DOHH2 (cell line): ENCODE measurements around the gene CCDC7.
"Not testable (repeated sequence)": the region's sequence is repeated elsewhere in the genome, so short reads cannot be mapped to it uniquely, and the experiment has no call there.

Experiments
- H3F3A ChIP-seq: fragments of 200-600 bp; sonication (generic), shearing (Covaris generic); 2 replicates; pipeline ENCODE4 v1.6.0; 2016; ENCODE audit warnings: antibody characterized with exemption, mild to moderate bottlenecking; ENCODE audit not compliant: control insufficient read depth, insufficient read depth
- H3K27ac ChIP-seq: fragments of 200-600 bp; sonication (generic); 2 replicates; pipeline ENCODE4 v1.5.1; 2014; ENCODE audit warnings: low read depth, mild to moderate bottlenecking, low read length, moderate library complexity
- H3K27me3 ChIP-seq: fragments of 200-600 bp; sonication (generic); 2 replicates; pipeline ENCODE4 v1.6.1; 2014; ENCODE audit warnings: mild to moderate bottlenecking, low read length, mixed read lengths; ENCODE audit not compliant: control insufficient read depth
- H3K36me3 ChIP-seq: fragments of 200-600 bp; sonication (generic); 2 replicates; pipeline ENCODE4 v1.6.1; 2014; ENCODE audit warnings: mild to moderate bottlenecking, low read length, moderate library complexity, mixed read lengths; ENCODE audit not compliant: control insufficient read depth
- H3K4me1 ChIP-seq: fragments of 200-600 bp; sonication (generic); 2 replicates; pipeline ENCODE4 v1.6.1; 2014; ENCODE audit warnings: mild to moderate bottlenecking, low read length, mixed read lengths; ENCODE audit not compliant: control insufficient read depth
- H3K4me2 ChIP-seq: fragments of 200-600 bp; sonication (generic); 2 replicates; pipeline ENCODE4 v1.6.0; 2014; ENCODE audit warnings: mild to moderate bottlenecking, low read length, moderate library complexity
- H3K4me3 ChIP-seq: fragments of 200-600 bp; sonication (generic); 2 replicates; pipeline ENCODE4 v1.5.1; 2014; ENCODE audit warnings: mild to moderate bottlenecking, low read length, mixed read lengths
- H3K79me2 ChIP-seq: fragments of 200-600 bp; sonication (generic); 2 replicates; pipeline ENCODE4 v1.6.1; 2014; ENCODE audit warnings: mild to moderate bottlenecking, low read length, mixed read lengths; ENCODE audit not compliant: control insufficient read depth
- H3K9me2 ChIP-seq: fragments of 200-600 bp; sonication (generic); replicated peaks from 2 replicates; pipeline ENCODE4 v1.6.1; 2014; ENCODE audit warnings: mild to moderate bottlenecking, low read length, mixed read lengths; ENCODE audit not compliant: control insufficient read depth
- H3K9me3 ChIP-seq: fragments of 200-600 bp; sonication (generic); 2 replicates; pipeline ENCODE4 v1.6.1; 2014; ENCODE audit warnings: antibody characterized with exemption, low read length, mixed read lengths; ENCODE audit not compliant: control insufficient read depth, insufficient read depth
- H4K20me1 ChIP-seq: fragments of 200-600 bp; sonication (generic); 2 replicates; pipeline ENCODE4 v1.6.0; 2014; ENCODE audit warnings: low read depth, mild to moderate bottlenecking, antibody characterized with exemption, low read length, moderate library complexity; ENCODE audit not compliant: control insufficient read depth, insufficient read depth
- CTCF ChIP-seq: fragments of 200-600 bp; sonication (generic); IDR thresholded peaks from one replicate; pipeline ENCODE4 v1.5.1; 2014; ENCODE audit warnings: antibody characterized with exemption, mild to moderate bottlenecking, low read depth, low read length; ENCODE audit not compliant: poor library complexity, severe bottlenecking
- EZH2phosphoT487 ChIP-seq: fragments of 200-600 bp; sonication (generic); IDR thresholded peaks from 2 replicates; pipeline ENCODE4 v1.6.1; 2017; ENCODE audit warnings: borderline replicate concordance, mild to moderate bottlenecking, antibody characterized with exemption, low read length, moderate library complexity, mixed read lengths

Gene CCDC7

GRCh38 chr10:32901815-32902214 lies 455.9 kb downstream of the CCDC7 start:
- Histone ChIP-seq H3K9me3 (no peaks in the 10 kb centered on the region), H3K4me1 (no peaks in the 10 kb centered on the region), H3K4me3 (no peak overlapping the region), H3F3A (no peaks in the 10 kb centered on the region), H3K36me3 (peaks cover 77% of the 10 kb centered on the region), H4K20me1 (no peaks in the 10 kb centered on the region), H3K27ac (no peak overlapping the region), H3K27me3 (no peaks in the 10 kb centered on the region), H3K9me2 (no peaks in the 10 kb centered on the region), H3K79me2 (no peaks in the 10 kb centered on the region), H3K4me2 (no peak overlapping the region)
- TF ChIP-seq CTCF (no peak), EZH2phosphoT487 (no peak)

GRCh38 chr10:32905466-32905865 lies 459.5 kb downstream of the CCDC7 start:
- Histone ChIP-seq H3K4me1 (no peaks in the 10 kb centered on the region), H3K4me3 (no peak overlapping the region), H3K79me2 (no peaks in the 10 kb centered on the region), H3K9me3 (no peaks in the 10 kb centered on the region), H3K27ac (no peak overlapping the region), H3K4me2 (no peak overlapping the region), H3K9me2 (no peaks in the 10 kb centered on the region), H3K27me3 (no peaks in the 10 kb centered on the region), H4K20me1 (no peaks in the 10 kb centered on the region), H3F3A (no peaks in the 10 kb centered on the region), H3K36me3 (peaks cover 80% of the 10 kb centered on the region)
- no peak for TF ChIP-seq CTCF
- no peak for TF ChIP-seq EZH2phosphoT487

- H3K79me2 ChIP-seq = no peaks in the 10 kb centered on the region
- H3K9me3 ChIP-seq = no peaks in the 10 kb centered on the region
- H3K4me2 ChIP-seq = no peak overlapping the region
- no peaks in the 10 kb centered on the region for H4K20me1 ChIP-seq
- H3K36me3 ChIP-seq = peaks cover 86% of the 10 kb centered on the region
- TF ChIP-seq CTCF = no peak
- TF ChIP-seq EZH2phosphoT487 = no peak
- H3K4me1 ChIP-seq = no peaks in the 10 kb centered on the region
- no peaks in the 10 kb centered on the region for H3K27me3 ChIP-seq
- no peaks in the 10 kb centered on the region for H3K9me2 ChIP-seq
- H3F3A ChIP-seq = no peaks in the 10 kb centered on the region
- H3K4me3 ChIP-seq = no peak overlapping the region
- H3K27ac ChIP-seq = no peak overlapping the region
Measured at GRCh38 chr10:32906595-32906994, 460.7 kb downstream of the CCDC7 start.

GRCh38 chr10:32909456-32909855 lies 463.5 kb downstream of the CCDC7 start:
- Histone ChIP-seq H3K4me3 (no peak overlapping the region), H3K27ac (no peak overlapping the region), H3K79me2 (no peaks in the 10 kb centered on the region), H3K9me3 (no peaks in the 10 kb centered on the region), H3F3A (no peaks in the 10 kb centered on the region), H4K20me1 (no peaks in the 10 kb centered on the region), H3K4me2 (no peak overlapping the region), H3K4me1 (no peaks in the 10 kb centered on the region), H3K36me3 (peaks cover 76% of the 10 kb centered on the region), H3K27me3 (no peaks in the 10 kb centered on the region), H3K9me2 (no peaks in the 10 kb centered on the region)
- no peak for TF ChIP-seq EZH2phosphoT487
- TF ChIP-seq CTCF = no peak

GRCh38 chr10:32909970-32910369 lies 464.0 kb downstream of the CCDC7 start:
- H3K27ac ChIP-seq, H3K27me3 ChIP-seq, H3F3A ChIP-seq, H3K79me2 ChIP-seq, H4K20me1 ChIP-seq, H3K9me2 ChIP-seq, H3K4me3 ChIP-seq, H3K4me2 ChIP-seq, H3K9me3 ChIP-seq, H3K4me1 ChIP-seq: not testable (repeated sequence)
- H3K36me3 ChIP-seq = peaks cover 71% of the 10 kb centered on the region
